ENCODE results near the gene C1R. TPM values are rescaled to one million over a fixed set of nuclear protein-coding genes. Genes with fewer than 3 reads are reported as not detected.
A peak's percentile ranks its signal among the peaks of the same experiment; 100 is the strongest.

The C1R gene
- total and polyA plus RNA-seq, 5 donors from 2014 or later, result 1.4 to 4.6 (median 2.2) TPM

- H3K27me3 Mint-ChIP-seq, result peaks cover 7% of the 10 kb centered on the region
Observed at GRCh38 chr12:7093486-7093885, 1.2 kb upstream of the C1R start.

GRCh38 chr12:7092986-7093460 is 778 bp upstream of the C1R start:
- no peaks in the 10 kb centered on the region for H3K27me3 ChIP-seq (ENCODE audit: control insufficient read depth, insufficient read depth, low read length)
- Mint-ChIP-seq H3K4me1 (peaks cover 0 to 21% (median 3%) of the 10 kb centered on the region in 4 donors), H3K4me3 (peak overlapping the region in 1 of 4 donors; percentile 26), H3K27ac (peak overlapping the region in 1 of 3 donors; percentile 90), H3K27me3 (peaks cover 7% of the 10 kb centered on the region), H3K36me3 (peaks cover 3% of the 10 kb centered on the region), H3K9me3 (no peaks in the 10 kb centered on the region)
- no peak for ATAC-seq (ENCODE audit: low read depth in 2 of 2)
- H3K9me3 ChIP-seq (ENCODE audit: control insufficient read depth in 2 of 2, low read length in 2 of 2), result no peaks in the 10 kb centered on the region
- no peaks in the 10 kb centered on the region for H3K36me3 ChIP-seq (ENCODE audit: control insufficient read depth, insufficient read depth, low read length)
- peaks cover 8% of the 10 kb centered on the region for H3K4me1 ChIP-seq (ENCODE audit: control insufficient read depth, insufficient read depth, low read length, poor library complexity, severe bottlenecking)
- no peak overlapping the region for H3K4me3 ChIP-seq (ENCODE audit: low read depth, low read length)
- H3K27ac ChIP-seq (ENCODE audit: insufficient read depth, low read length, poor library complexity, severe bottlenecking), result no peak overlapping the region
- no peak for DNase-seq

More at GRCh38 chr12:7093486-7093885, 1.2 kb upstream of the C1R start:
- Histone ChIP-seq H3K27ac (ENCODE audit: insufficient read depth, low read length, poor library complexity, severe bottlenecking) (no peak overlapping the region), H3K4me1 (ENCODE audit: control insufficient read depth, insufficient read depth, low read length, poor library complexity, severe bottlenecking) (peaks cover 8% of the 10 kb centered on the region), H3K36me3 (ENCODE audit: control insufficient read depth, insufficient read depth, low read length) (no peaks in the 10 kb centered on the region), H3K27me3 (ENCODE audit: control insufficient read depth, insufficient read depth, low read length) (no peaks in the 10 kb centered on the region), H3K9me3 (ENCODE audit: control insufficient read depth in 2 of 2, low read length in 2 of 2) (no peaks in the 10 kb centered on the region), H3K4me3 (ENCODE audit: low read depth, low read length) (no peak overlapping the region)
- DNase-seq, result no peak
- Mint-ChIP-seq H3K4me3 (no peak overlapping the region), H3K4me1 (peaks cover 0 to 24% (median 3%) of the 10 kb centered on the region in 4 donors), H3K9me3 (no peaks in the 10 kb centered on the region), H3K27ac (peak overlapping the region in 2 of 3 donors; percentile 42), H3K36me3 (peaks cover 8% of the 10 kb centered on the region)
- no peak for ATAC-seq (ENCODE audit: low read depth in 2 of 2)

GRCh38 chr12:7091660-7092228 is 501 bp downstream of the C1R start:
- no peak for DNase-seq
- H3K9me3 Mint-ChIP-seq, result no peaks in the 10 kb centered on the region
- no peak for ATAC-seq (ENCODE audit: low read depth in 2 of 2)
- Histone ChIP-seq H3K4me1 (ENCODE audit: control insufficient read depth, insufficient read depth, low read length, poor library complexity, severe bottlenecking) (peaks cover 8% of the 10 kb centered on the region), H3K27ac (ENCODE audit: insufficient read depth, low read length, poor library complexity, severe bottlenecking) (no peak overlapping the region), H3K36me3 (ENCODE audit: control insufficient read depth, insufficient read depth, low read length) (no peaks in the 10 kb centered on the region), H3K9me3 (ENCODE audit: control insufficient read depth in 2 of 2, low read length in 2 of 2) (no peaks in the 10 kb centered on the region), H3K4me3 (ENCODE audit: low read depth, low read length) (peak overlapping the region; percentile 77), H3K27me3 (ENCODE audit: control insufficient read depth, insufficient read depth, low read length) (no peaks in the 10 kb centered on the region)
- peaks cover 7% of the 10 kb centered on the region for H3K27me3 Mint-ChIP-seq
- peaks cover 0 to 21% (median 3%) of the 10 kb centered on the region in 4 donors for H3K4me1 Mint-ChIP-seq
- peak overlapping the region; percentile 65 to 90 (median 74) for H3K27ac Mint-ChIP-seq
- H3K4me3 Mint-ChIP-seq, result peak overlapping the region; percentile 76 to 89 (median 85)
- peaks cover 3% of the 10 kb centered on the region for H3K36me3 Mint-ChIP-seq

DNA sequence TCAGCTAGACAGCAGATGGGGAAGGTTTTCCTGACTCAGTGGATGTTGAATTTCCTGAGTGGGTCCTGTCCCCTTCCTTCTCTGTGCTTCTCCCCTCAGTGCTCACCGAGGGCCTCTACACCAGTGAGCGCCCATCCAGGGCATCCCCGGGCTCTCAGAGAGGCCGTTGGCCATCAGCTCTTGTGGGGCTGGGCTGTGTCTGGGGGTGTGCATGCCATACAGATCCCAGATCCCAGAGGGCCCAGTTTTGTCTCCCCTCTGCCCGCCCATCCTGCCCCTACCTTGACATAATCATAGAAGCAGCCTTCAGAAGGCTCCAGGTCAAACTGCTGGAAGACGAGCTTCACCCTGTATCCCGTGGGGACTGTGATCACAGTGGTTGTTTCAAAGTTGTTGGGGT is 1.1 kb downstream of the C1R start:
- Histone ChIP-seq H3K27ac (ENCODE audit: insufficient read depth, low read length, poor library complexity, severe bottlenecking) (no peak overlapping the region), H3K36me3 (ENCODE audit: control insufficient read depth, insufficient read depth, low read length) (no peaks in the 10 kb centered on the region), H3K9me3 (ENCODE audit: control insufficient read depth in 2 of 2, low read length in 2 of 2) (no peaks in the 10 kb centered on the region), H3K4me1 (ENCODE audit: control insufficient read depth, insufficient read depth, low read length, poor library complexity, severe bottlenecking) (peaks cover 8% of the 10 kb centered on the region), H3K27me3 (ENCODE audit: control insufficient read depth, insufficient read depth, low read length) (no peaks in the 10 kb centered on the region), H3K4me3 (ENCODE audit: low read depth, low read length) (no peak overlapping the region)
- DNase-seq, result no peak
- no peak for ATAC-seq (ENCODE audit: low read depth in 2 of 2)
- H3K36me3 Mint-ChIP-seq, result peaks cover 3% of the 10 kb centered on the region
- peaks cover 0 to 21% (median 3%) of the 10 kb centered on the region in 4 donors for H3K4me1 Mint-ChIP-seq
- no peaks in the 10 kb centered on the region for H3K9me3 Mint-ChIP-seq
- peak overlapping the region in 1 of 4 donors; percentile 22 for H3K4me3 Mint-ChIP-seq
- peaks cover 7% of the 10 kb centered on the region for H3K27me3 Mint-ChIP-seq
- H3K27ac Mint-ChIP-seq, result peak overlapping the region in 1 of 3 donors; percentile 74

DNA sequence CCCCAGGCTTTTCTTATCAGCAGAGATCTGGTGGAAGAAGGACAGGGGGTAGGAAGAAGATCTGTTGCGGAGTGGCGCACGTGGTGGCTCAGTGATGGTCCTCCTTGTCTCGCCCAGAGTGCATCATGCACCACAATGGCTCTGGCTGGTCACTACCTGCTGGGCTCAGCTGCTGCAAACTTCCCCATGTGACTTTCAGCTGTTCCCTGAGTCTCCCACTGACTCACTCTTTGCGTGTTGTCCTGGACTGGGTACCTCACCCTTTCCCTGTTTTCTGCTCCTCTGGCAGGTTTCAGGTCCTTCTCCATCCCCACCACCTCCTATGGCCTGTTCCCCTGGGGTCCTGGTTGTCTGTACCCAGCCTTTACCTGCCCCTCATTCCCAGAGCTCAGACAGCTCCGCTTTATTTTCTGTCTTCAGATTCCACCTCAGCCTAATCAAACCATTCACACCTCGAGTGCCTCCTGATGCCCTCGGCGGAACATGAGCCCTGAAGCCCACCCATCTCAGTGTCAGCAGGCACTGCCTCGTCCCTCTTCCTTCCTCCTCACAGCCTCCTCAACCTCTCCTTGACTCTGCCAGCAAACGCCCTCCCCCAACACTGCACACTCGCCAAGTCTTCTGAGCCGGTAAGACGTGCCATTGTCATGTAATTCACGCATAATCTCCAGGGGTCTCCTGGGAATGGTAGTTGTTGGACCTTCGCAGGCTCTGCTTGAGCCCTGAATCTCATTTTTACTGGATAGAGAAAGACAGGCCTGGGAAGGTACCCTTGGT is 1.8 kb downstream of the C1R start:
- Mint-ChIP-seq H3K4me3 (peak overlapping the region in 1 of 4 donors; percentile 29), H3K27ac (peak overlapping the region in 1 of 3 donors; percentile 7), H3K27me3 (peaks cover 7% of the 10 kb centered on the region), H3K4me1 (peaks cover 0 to 19% (median 3%) of the 10 kb centered on the region in 4 donors), H3K9me3 (no peaks in the 10 kb centered on the region), H3K36me3 (peaks cover 3% of the 10 kb centered on the region)
- Histone ChIP-seq H3K4me1 (ENCODE audit: control insufficient read depth, insufficient read depth, low read length, poor library complexity, severe bottlenecking) (peaks cover 8% of the 10 kb centered on the region), H3K27ac (ENCODE audit: insufficient read depth, low read length, poor library complexity, severe bottlenecking) (no peak overlapping the region), H3K9me3 (ENCODE audit: control insufficient read depth in 2 of 2, low read length in 2 of 2) (no peaks in the 10 kb centered on the region), H3K36me3 (ENCODE audit: control insufficient read depth, insufficient read depth, low read length) (no peaks in the 10 kb centered on the region), H3K4me3 (ENCODE audit: low read depth, low read length) (no peak overlapping the region), H3K27me3 (ENCODE audit: control insufficient read depth, insufficient read depth, low read length) (no peaks in the 10 kb centered on the region)
- DNase-seq, result no peak
- ATAC-seq (ENCODE audit: low read depth in 2 of 2), result no peak

GRCh38 chr12:7089196-7089871 is 2.9 kb downstream of the C1R start:
- peaks cover 3% of the 10 kb centered on the region for H3K36me3 Mint-ChIP-seq
- DNase-seq (no peak), ATAC-seq (ENCODE audit: low read depth in 2 of 2) (no peak)
- no peaks in the 10 kb centered on the region for H3K9me3 Mint-ChIP-seq
- Histone ChIP-seq H3K4me3 (ENCODE audit: low read depth, low read length) (no peak overlapping the region), H3K27ac (ENCODE audit: insufficient read depth, low read length, poor library complexity, severe bottlenecking) (no peak overlapping the region), H3K4me1 (ENCODE audit: control insufficient read depth, insufficient read depth, low read length, poor library complexity, severe bottlenecking) (peaks cover 8% of the 10 kb centered on the region), H3K27me3 (ENCODE audit: control insufficient read depth, insufficient read depth, low read length) (no peaks in the 10 kb centered on the region), H3K36me3 (ENCODE audit: control insufficient read depth, insufficient read depth, low read length) (no peaks in the 10 kb centered on the region), H3K9me3 (ENCODE audit: control insufficient read depth in 2 of 2, low read length in 2 of 2) (no peaks in the 10 kb centered on the region)
- H3K27me3 Mint-ChIP-seq, result peaks cover 7% of the 10 kb centered on the region
- H3K27ac Mint-ChIP-seq, result no peak overlapping the region
- no peak overlapping the region for H3K4me3 Mint-ChIP-seq
- H3K4me1 Mint-ChIP-seq, result peaks cover 0 to 19% (median 3%) of the 10 kb centered on the region in 4 donors

- peak overlapping the region in 1 of 3 donors; percentile 13 for H3K27ac Mint-ChIP-seq
- Histone ChIP-seq H3K4me3 (ENCODE audit: low read depth, low read length) (no peak overlapping the region), H3K4me1 (ENCODE audit: control insufficient read depth, insufficient read depth, low read length, poor library complexity, severe bottlenecking) (no peaks in the 10 kb centered on the region), H3K27me3 (ENCODE audit: control insufficient read depth, insufficient read depth, low read length) (no peaks in the 10 kb centered on the region), H3K27ac (ENCODE audit: insufficient read depth, low read length, poor library complexity, severe bottlenecking) (no peak overlapping the region), H3K36me3 (ENCODE audit: control insufficient read depth, insufficient read depth, low read length) (no peaks in the 10 kb centered on the region), H3K9me3 (ENCODE audit: control insufficient read depth in 2 of 2, low read length in 2 of 2) (no peaks in the 10 kb centered on the region)
- DNase-seq (no peak), ATAC-seq (ENCODE audit: low read depth in 2 of 2) (no peak)
- H3K4me1 Mint-ChIP-seq, result peaks cover 0 to 6% (median 0%) of the 10 kb centered on the region in 4 donors
- H3K36me3 Mint-ChIP-seq, result peaks cover 11% of the 10 kb centered on the region
- H3K27me3 Mint-ChIP-seq, result peaks cover 5% of the 10 kb centered on the region
- H3K4me3 Mint-ChIP-seq, result no peak overlapping the region
- peaks cover 0 to 4% (median 1%) of the 10 kb centered on the region in 7 donors for H3K9me3 Mint-ChIP-seq
Observed at GRCh38 chr12:7083125-7083524, 9.1 kb downstream of the C1R start.

All from CD4-positive, CD25-positive, alpha-beta regulatory T cell (primary cell).